Stimulated activated CD8-positive, alpha-beta memory T cell treated with anti-CD3 and anti-CD28 coated beads, Interleukin-15, amount 100 ng/mL, for 4 hours (primary cell): ENCODE data around the gene TMEM107.
"Not testable (repeated sequence)": the region's sequence is repeated elsewhere in the genome, so short reads cannot be mapped to it uniquely, and the experiment has no call there.

Experiments
- DNase-seq, 2 donors: peaks; one replicate each; pipeline ENCODE4 v3.0.0-alpha.2; 2020; ENCODE audit warnings: low read depth in 2 of 2

The TMEM107 gene

DNA sequence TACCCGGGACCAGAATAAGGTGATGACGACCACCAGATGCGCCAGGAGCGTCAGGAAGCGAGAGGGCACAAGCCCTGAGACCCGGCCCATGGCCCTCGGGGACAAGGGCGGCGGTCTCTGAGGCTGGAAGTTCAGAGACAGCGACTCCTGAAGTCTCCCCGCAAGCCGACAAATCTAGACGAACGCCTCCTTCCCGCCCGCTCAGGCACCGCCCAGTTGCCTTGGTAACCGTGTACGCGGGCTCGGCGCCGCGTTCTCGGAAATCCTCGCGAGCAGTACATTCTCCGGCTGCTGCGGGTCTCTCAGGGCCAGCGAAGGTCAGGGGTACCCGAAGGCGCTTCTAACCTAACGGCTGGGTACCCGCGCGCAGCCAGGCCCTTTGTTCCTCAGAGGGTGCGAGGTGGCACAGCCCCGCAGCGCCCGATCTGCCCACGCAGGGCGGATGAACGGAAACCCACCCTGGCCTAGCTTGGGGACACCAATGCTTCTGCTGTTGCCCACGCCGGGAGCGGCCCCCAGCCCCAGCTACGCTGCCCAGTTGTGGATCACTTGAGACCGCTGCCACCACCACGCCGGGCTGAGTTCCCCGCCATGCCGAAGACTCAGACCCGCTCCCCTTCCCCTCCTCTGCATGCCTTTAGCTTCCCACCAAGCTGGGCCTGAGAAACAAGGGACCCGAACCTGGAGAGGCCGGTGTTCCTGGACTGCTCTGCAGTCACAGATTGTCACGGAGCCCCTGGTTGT lies at the start of gene TMEM107:
TSS of gene TMEM107 (minus strand) at position 184 of the 744 bp plus-strand sequence. CDS start at position 90, 94 bp downstream.
- peak; percentile 67 to 72 for DNase-seq

DNA sequence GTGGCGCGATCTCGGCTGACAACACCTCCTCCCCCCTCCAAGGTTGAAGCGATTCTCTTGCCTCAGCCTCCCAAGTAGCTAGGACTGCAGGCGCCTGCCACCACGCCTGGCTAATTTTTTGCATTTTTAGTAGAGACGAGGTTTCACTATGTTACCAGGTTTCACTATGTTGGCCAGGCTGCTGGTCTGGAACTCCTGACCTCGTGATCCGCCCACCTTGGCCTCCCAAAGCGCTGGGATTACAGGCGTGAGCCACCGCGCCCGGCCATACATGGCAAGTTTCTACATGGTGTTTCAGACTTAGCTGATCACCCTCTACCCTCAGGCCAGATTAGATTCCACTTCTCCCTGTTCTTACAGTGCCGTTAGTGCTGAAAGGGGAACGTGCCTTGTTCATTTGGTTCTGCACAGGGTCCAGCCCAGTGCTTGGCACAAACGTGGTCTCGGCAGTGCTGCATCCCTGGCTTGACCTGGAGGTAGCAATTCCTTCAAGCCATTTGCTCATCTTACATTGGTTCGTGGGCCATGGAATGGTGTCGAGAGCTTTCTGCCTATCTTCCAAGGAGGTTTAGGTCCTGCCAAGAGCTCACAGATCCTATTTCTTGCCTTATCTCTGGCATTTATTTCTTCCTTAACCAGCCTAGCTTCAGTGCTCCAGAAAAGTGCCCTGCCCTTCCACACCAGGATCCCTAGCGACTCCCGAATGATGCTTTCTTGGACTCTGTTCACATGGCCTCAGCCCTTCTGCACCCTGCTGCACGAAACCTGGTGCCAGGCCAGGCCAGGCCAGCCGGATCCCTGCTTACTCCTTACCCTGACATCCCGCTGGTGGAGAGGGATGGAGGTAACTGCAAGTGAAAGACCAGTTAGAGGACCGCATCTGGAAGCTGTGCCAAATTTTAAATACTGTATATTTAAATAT lies 49.0 kb upstream of the TMEM107 start:
- no peak for DNase-seq

DNA sequence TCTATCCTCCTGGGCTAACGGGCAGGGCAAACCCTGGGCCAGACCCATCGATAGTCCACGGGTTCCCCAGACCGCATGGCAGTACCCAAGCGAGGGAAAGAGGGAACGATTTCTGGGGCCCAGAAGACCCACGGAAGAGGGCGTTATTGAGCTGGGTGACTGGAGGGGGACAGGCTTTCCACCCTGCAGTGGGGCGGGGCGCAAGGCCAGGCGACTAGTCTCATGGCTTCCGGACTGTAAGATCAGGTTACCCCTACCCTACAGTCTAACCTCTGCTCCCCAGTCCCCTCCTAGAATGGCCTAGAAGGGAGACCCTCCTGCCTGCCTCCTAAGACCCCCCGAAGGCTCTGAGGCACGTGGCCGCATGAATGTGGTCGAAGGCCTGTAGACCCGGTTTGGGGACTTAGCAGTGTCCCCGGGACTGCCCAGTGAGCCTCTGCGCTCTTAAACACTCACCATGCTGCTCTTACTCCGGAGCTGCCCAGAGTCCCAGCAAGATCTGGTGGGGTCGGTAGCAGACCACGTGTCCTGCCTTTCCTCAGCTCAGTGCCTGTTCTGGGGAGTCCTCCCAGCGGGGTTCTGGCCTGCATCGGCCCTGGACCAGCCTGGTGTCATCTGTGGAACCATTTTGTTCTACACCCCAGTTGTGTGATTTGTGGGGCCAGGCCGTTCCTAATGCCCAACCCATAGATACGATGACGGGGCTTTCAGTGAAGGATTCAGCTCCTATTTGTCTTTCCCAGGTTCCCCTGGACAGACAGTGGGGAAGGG lies 47.4 kb upstream of the TMEM107 start:
- no peak for DNase-seq

DNA sequence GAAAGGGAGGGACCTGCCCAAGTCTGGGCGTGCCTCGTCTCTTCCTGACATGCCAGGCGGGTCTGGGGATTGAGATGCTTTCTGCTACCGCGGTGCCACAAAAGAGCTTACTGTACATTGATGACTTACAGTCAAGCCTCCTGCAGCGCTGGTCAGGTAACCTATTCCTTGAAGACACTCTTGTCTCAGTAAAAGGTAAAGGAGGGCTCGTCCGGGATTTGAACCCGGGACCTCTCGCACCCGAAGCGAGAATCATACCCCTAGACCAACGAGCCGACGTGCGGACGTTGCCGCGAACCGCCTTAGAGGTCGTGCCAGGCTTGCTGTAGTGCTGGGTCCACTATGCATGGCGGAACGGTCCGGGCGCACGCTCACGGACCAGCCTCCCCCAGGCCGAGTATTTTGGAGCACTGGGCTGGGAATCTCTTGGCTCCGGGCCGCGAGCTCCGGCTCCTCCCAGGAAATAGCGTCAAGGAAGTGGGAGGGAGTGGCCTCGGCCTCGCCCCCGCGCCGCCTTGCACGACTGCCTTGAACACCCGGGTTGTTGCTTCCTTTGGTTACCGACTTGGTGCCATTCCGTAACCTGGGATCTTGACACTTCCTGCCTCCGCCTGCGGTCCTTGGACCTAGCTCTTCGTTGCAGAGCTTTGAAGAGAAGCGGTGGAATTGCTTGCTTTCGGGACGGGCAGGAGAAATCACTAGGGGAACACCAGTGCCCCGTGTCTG lies 46.6 kb upstream of the TMEM107 start:
- peak; percentile 69 to 83 for DNase-seq

- no peak for DNase-seq
Measured at GRCh38 chr17:8222380-8222629, 46.1 kb upstream of the TMEM107 start.

GRCh38 chr17:8221663-8222379 lies 45.6 kb upstream of the TMEM107 start:
- DNase-seq, result peak; percentile 63 to 78

DNA sequence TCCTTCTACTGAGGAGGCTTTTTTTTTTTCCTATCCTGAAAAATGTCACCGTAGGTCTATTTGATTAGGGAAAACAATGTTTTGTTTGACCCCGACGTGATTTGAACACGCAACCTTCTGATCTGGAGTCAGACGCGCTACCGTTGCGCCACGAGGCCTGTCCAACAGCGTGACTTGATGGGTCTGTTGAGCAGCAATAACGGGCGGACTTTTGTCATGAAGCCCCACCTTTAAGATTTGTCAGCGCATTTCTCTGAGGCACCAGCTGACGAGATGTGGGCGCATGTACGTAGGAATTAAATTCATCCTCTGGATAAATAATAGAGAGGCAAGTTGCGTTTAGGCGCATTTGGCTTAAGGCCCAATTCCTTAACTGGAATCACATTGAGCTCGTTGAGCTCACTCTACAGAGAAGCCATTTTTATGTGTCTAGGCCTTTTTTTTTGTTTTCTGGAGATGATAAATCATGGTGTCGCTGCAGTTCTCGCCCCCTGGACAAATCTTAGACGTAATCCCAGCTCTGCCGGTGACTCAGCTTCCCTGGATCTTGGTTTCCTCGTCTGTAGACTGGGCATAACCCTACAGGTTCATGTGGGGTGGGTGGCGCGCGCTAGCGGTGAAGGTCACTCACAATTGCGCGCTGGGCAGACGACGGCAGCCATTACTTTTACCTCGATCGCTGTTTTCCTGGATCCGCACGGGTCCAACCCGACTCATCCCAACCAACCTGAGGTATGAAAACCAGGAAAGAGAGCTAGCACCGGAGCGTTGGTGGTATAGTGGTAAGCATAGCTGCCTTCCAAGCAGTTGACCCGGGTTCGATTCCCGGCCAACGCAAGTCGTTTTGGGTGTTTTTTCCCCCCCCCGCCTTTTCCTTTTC lies 44.8 kb upstream of the TMEM107 start:
- peak; percentile 69 to 79 for DNase-seq

- DNase-seq, result not testable (repeated sequence)
Measured at GRCh38 chr17:8214000-8214399, 37.8 kb upstream of the TMEM107 start.

GRCh38 chr17:8212312-8213180 lies 36.4 kb upstream of the TMEM107 start:
- DNase-seq, result no peak

- DNase-seq, result no peak
Measured at GRCh38 chr17:8210761-8211458, 34.7 kb upstream of the TMEM107 start.

- peak; percentile 74 to 90 for DNase-seq
Measured at GRCh38 chr17:8209907-8210760, 34.0 kb upstream of the TMEM107 start, which contains the start of gene AURKB. TSS of gene AURKB (minus strand) at chr17:8210575. CDS start at chr17:8210224, 351 bp downstream.

- no peak for DNase-seq
Measured at GRCh38 chr17:8206536-8206935, 30.4 kb upstream of the TMEM107 start.

DNA sequence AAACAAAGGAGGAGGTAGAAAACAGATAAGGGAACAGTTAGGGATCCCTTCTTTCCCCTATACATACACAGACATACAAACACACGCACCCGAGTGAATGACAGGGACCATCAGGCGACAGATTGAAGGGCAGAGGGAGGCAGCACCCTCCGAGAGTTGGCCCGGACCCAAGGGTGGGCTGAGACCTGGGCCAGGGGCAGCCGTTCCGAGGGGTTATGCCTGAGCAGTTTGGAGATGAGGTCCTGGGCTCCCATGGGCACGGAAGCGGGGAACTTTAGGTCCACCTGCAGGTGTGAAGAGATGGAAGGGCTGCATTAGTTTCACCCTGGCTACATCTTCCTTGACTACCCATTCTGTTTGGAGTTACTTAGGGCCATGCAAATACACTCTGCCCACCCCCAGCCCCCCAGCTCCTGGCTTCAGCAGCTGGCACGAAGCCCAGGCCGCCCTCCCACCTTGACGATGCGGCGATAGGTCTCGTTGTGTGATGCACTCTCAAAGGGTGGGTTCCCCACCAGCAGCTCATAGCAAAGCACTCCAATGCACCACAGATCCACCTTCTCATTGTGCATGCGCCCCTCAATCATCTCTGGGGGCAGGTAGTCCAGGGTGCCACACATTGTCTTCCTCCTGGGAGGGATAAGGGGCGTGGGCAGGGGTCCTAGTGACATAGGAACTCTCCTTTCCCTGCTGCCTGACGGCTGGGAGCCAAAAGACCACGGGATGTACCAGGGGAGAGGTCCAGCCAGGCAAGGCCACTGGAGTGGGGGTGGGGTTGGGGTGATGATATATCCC lies 28.8 kb upstream of the TMEM107 start:
- no peak for DNase-seq

DNA sequence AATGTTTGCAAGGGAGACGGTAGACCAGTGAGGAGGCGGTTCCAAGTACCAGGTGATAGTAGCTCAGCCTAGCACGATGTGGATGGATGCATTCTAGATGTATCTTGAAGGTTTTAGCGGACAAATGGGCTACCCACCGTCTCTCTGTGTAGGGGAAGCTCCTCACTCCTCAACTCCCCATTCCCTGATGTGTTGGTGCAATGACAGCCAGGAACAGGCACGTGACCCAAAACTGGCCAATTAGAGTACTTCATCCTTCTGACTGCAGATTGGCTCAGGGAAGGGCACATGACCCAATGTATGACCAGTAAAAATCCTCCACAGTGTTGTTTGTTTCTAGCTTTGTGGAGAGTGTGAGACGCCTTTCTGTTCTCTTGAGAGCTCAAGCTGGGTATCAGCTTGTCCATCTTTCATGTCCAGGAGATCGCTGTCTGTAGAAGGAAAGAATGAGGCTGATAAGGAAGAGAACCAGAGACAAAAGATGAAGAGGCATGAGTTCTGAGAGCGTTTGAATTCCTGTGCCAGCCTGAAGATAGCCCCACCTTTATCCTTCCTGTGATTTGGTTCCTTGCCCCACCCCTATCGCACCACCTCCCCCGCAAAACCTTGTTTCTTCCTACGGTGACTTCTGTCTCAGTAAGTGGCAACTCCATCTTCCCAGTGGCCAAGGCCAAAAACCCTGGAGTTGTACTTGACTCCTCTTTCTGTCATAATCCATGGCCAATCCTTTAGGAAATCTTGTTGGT lies 16.1 kb upstream of the TMEM107 start:
- DNase-seq, result no peak

DNA sequence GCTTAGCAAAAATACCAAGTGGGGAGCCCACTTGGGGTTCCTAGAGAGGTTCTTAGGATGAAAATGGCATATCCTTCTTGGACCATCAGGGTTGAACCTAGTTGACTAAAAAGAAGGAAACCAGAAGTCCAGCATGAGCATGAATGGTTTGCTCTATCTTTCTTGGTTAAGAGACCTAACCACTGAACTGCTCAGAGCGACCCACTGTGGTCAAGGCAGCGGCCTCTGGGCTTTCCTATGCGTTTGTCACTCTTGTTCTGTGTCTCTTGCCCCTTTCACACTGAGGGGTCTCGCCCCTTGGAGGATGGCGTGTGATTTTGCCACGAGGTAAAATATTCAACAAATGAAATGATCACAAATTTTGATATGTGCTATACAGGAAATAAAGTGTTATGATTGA lies 14.3 kb upstream of the TMEM107 start:
- no peak for DNase-seq
